Prostate gland (tissue), 2 donors: ENCODE measurements around the gene FOXB1. TPM values are rescaled to one million over a fixed set of nuclear protein-coding genes. Genes with fewer than 3 reads are reported as not detected.

Experiments
- DNase-seq: peaks from one replicate; pipeline ENCODE4 v3.0.0-alpha.2; 2019; ENCODE audit warnings: low spot score
- H3K27ac ChIP-seq, 2 donors: fragments of 200-600 bp; sonication (generic); 2 replicates each; pipeline ENCODE4 v1.5.1; 2017 to 2019
- H3K27me3 ChIP-seq: fragments of 200-600 bp; sonication (generic); replicated peaks from 2 replicates; pipeline ENCODE4 v1.5.1; 2019; ENCODE audit not compliant: insufficient read depth
- H3K36me3 ChIP-seq, 2 donors: fragments of 200-600 bp; sonication (generic); 1 replicate in 1 of 2; 2 replicates in 1 of 2; pipeline versions ENCODE4 v1.5.1 to v1.8.1; 2017 to 2019
- H3K4me1 ChIP-seq: fragments of 200-600 bp; sonication (generic); replicated peaks from 2 replicates; pipeline ENCODE4 v1.5.1; 2019
- H3K4me3 ChIP-seq, 2 donors: fragments of 200-600 bp; sonication (generic); 2 replicates each; pipeline ENCODE4 v1.5.1; 2017 to 2019
- H3K9me3 ChIP-seq: fragments of 200-600 bp; sonication (generic); 2 replicates; pipeline ENCODE4 v1.5.1; 2017
- CTCF ChIP-seq, 4 experiments: fragments of 200-600 bp in 2 of 4; fragments of 450-650 bp in 2 of 4; sonication (generic) in 2 of 4; IDR thresholded peaks; 1 replicate in 3 of 4; 2 replicates in 1 of 4; pipeline ENCODE4 v1.5.1; 2016 to 2019; ENCODE audit warnings: antibody characterized with exemption in 4 of 4, mild to moderate bottlenecking in 2 of 4, moderate library complexity in 2 of 4
- POLR2A ChIP-seq: fragments of 450-650 bp; IDR thresholded peaks from one replicate; pipeline ENCODE4 v1.6.1; 2016; ENCODE audit warnings: antibody characterized with exemption, mild to moderate bottlenecking
- POLR2AphosphoS5 ChIP-seq: sonication (generic); formaldehyde crosslinking; IDR thresholded peaks from one replicate; pipeline ENCODE4 v1.6.1; 2017; ENCODE audit warnings: antibody characterized with exemption
- WGBS: methylation state at CpG from one replicate; pipeline ENCODE4 v1.1.5; 2018; 5-methylcytosine and 5-hydroxymethylcytosine counted together
- intact Hi-C: fragments of 100-400 bp; cut with DNase I; formaldehyde crosslinking; loops from one replicate; pipeline ENCODE4 v1.14.2; 2022
- total RNA-seq, 2 donors: library from RNA; depleted of rRNA; stranded (reverse); fragments of >200 nt; gene quantifications; one replicate each; pipeline ENCODE4 v1.1.0, GENCODE V29; 2016

FOXB1 gene
- total RNA-seq, 2 donors from 2014 or later = not detected

GRCh38 chr15:60001610-60002527, 2.2 kb upstream of the FOXB1 start:
- TF ChIP-seq POLR2AphosphoS5 (no peak), CTCF (IDR thresholded peaks at IDR 0.05) (no peak), POLR2A (no peak)
- H3K4me1 ChIP-seq = peaks cover 12% of the 10 kb centered on the region
- no peak overlapping the region for H3K4me3 ChIP-seq
- no peaks in the 10 kb centered on the region for H3K36me3 ChIP-seq
- 5% methylated on average over 34 of the region's 34 CpGs for WGBS
- DNase-seq = no peak
- intact Hi-C loops = no loop called here
- no peaks in the 10 kb centered on the region for H3K9me3 ChIP-seq
- H3K27me3 ChIP-seq = peaks cover 71% of the 10 kb centered on the region
- no peak overlapping the region for H3K27ac ChIP-seq

- H3K4me1 ChIP-seq = peaks cover 12% of the 10 kb centered on the region
- intact Hi-C loops = no loop called here
These were observed 1.4 kb upstream of the FOXB1 start for GRCh38 chr15:60002528-60003218.

GRCh38 chr15:60003243-60004008, 685 bp upstream of the FOXB1 start:
- no peak for DNase-seq
- Histone ChIP-seq H3K4me3 (no peak overlapping the region), H3K36me3 (no peaks in the 10 kb centered on the region), H3K27ac (no peak overlapping the region), H3K27me3 (peaks cover 57% of the 10 kb centered on the region), H3K4me1 (peaks cover 12% of the 10 kb centered on the region), H3K9me3 (no peaks in the 10 kb centered on the region)
- 4% methylated on average over 24 of the region's 24 CpGs for WGBS
- intact Hi-C loops = no loop called here
- no peak for TF ChIP-seq CTCF (IDR thresholded peaks at IDR 0.05)
- TF ChIP-seq POLR2A = no peak

More at GRCh38 chr15:60002528-60003218, 1.4 kb upstream of the FOXB1 start:
- Histone ChIP-seq H3K27ac (no peak overlapping the region), H3K27me3 (peaks cover 64% of the 10 kb centered on the region), H3K36me3 (no peaks in the 10 kb centered on the region), H3K4me3 (no peak overlapping the region), H3K9me3 (no peaks in the 10 kb centered on the region)
- TF ChIP-seq CTCF (IDR thresholded peaks at IDR 0.05) (no peak), POLR2AphosphoS5 (no peak), POLR2A (no peak)
- no peak for DNase-seq
- WGBS = 7% methylated on average over 26 of the region's 26 CpGs

- WGBS = 3% methylated on average over 43 of the region's 44 CpGs
- Histone ChIP-seq H3K27ac (no peak overlapping the region), H3K4me3 (no peak overlapping the region), H3K4me1 (peaks cover 12% of the 10 kb centered on the region), H3K36me3 (no peaks in the 10 kb centered on the region), H3K27me3 (peaks cover 57% of the 10 kb centered on the region), H3K9me3 (no peaks in the 10 kb centered on the region)
- no peak for TF ChIP-seq CTCF (IDR thresholded peaks at IDR 0.05)
- no peak for TF ChIP-seq POLR2AphosphoS5
- TF ChIP-seq POLR2A = no peak
- intact Hi-C loops = no loop called here
- DNase-seq = no peak
These were observed 788 bp downstream of the FOXB1 start for GRCh38 chr15:60004846-60005351.
